Bronchial epithelial cell (primary cell): ENCODE data around the gene FARP1. TPM values are rescaled to one million over a fixed set of nuclear protein-coding genes. Genes with fewer than 3 reads are reported as not detected.

Experiments used
- DNase-seq: peaks from one replicate; pipeline ENCODE4 v3.0.0-alpha.2; 2010; ENCODE audit warnings: low read depth
- FAIRE-seq: peaks from 2 replicates; lab custom pipeline; 2011; peaks lifted over from hg19 to GRCh38; lab: Jason Lieb, UNC
- H3K27me3 ChIP-seq: 2 replicates; pipeline ENCODE4 v1.5.1; 2011; ENCODE audit warnings: low read length; ENCODE audit not compliant: control insufficient read depth, insufficient read depth
- H3K36me3 ChIP-seq: 2 replicates; pipeline ENCODE4 v1.5.1; 2011; ENCODE audit warnings: low read length; ENCODE audit not compliant: control insufficient read depth, insufficient read depth
- H3K4me3 ChIP-seq: 2 replicates; pipeline ENCODE4 v1.5.1; 2011; ENCODE audit warnings: mild to moderate bottlenecking, low read depth, low read length, control low read depth
- total RNA-seq: library from RNA; depleted of rRNA; stranded (reverse); fragments of >200 nt; gene quantifications from 2 replicates; pipeline ENCODE4 v1.2.1, GENCODE V29; 2014
- TF ChIP-seq, protein P1 (sequence below): IDR thresholded peaks from 2 replicates; pipeline ENCODE4 v1.5.1; 2011; ENCODE audit warnings: mild to moderate bottlenecking, moderate library complexity, low read length, control low read depth, inconsistent platforms; ENCODE audit not compliant: insufficient read depth, severe bottlenecking

The FARP1 gene
- total RNA-seq, 1 donor from 2014 or later, result 11.1 TPM

DNA sequence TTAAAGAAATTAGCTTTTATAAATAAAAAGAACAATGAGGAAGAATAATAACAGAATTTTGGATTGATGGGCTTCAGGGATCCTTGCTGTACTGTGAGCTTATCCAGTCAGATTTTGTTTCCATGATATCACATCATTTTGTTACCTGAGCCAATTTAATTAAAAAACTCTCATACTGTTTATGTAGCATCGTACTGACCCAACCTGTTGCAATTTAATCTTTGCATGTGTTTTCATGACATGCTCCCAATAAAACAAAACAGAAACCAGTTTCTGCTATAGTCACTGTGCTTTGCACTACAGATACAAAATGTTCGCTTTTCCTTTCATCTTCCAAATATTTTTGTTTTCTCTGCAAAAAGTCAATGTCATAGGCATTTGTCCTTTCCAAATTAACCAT, 143.9 kb downstream of the FARP1 start:
- DNase-seq (no peak), FAIRE-seq (no peak)
- no peak overlapping the region for H3K4me3 ChIP-seq
- H3K36me3 ChIP-seq, result no peaks in the 10 kb centered on the region
- TF ChIP-seq, protein P1, sequence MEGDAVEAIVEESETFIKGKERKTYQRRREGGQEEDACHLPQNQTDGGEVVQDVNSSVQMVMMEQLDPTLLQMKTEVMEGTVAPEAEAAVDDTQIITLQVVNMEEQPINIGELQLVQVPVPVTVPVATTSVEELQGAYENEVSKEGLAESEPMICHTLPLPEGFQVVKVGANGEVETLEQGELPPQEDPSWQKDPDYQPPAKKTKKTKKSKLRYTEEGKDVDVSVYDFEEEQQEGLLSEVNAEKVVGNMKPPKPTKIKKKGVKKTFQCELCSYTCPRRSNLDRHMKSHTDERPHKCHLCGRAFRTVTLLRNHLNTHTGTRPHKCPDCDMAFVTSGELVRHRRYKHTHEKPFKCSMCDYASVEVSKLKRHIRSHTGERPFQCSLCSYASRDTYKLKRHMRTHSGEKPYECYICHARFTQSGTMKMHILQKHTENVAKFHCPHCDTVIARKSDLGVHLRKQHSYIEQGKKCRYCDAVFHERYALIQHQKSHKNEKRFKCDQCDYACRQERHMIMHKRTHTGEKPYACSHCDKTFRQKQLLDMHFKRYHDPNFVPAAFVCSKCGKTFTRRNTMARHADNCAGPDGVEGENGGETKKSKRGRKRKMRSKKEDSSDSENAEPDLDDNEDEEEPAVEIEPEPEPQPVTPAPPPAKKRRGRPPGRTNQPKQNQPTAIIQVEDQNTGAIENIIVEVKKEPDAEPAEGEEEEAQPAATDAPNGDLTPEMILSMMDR, result no peak
- no peaks in the 10 kb centered on the region for H3K27me3 ChIP-seq

- Histone ChIP-seq H3K27me3 (no peaks in the 10 kb centered on the region), H3K36me3 (no peaks in the 10 kb centered on the region), H3K4me3 (no peak overlapping the region)
- DNase-seq (no peak), FAIRE-seq (no peak)
- TF ChIP-seq, protein P1, result no peak
Observed at GRCh38 chr13:98288211-98288610, 145.3 kb downstream of the FARP1 start.

DNA sequence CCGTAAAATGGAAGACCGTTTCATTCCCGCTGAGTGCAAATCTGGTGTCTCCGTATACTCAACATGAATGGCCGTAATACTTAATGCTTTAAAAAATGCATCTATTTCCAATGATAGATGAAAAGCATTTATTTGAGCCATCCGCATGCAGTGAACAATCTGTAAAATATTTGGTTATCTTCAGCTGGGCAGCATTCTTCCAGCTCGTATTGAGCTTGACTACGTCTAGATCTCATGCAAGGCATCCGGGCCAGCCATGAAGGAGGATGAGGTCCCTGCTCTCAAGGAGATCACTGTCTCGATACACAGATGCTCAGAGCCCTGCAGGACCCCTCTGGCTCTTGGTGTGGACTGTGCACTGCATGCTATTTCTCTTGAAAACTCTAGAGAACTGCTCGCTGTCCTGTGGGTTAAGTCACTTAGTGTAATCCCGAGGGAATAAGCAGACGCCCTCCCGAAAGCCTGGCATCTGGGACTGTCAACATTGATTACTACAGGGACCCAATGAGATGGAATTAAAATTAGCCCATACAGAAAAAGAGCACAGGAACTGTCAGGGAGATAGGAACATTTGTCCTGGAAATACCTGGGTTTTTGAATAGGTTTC, 146.5 kb downstream of the FARP1 start:
- FAIRE-seq (no peak), DNase-seq (no peak)

DNA sequence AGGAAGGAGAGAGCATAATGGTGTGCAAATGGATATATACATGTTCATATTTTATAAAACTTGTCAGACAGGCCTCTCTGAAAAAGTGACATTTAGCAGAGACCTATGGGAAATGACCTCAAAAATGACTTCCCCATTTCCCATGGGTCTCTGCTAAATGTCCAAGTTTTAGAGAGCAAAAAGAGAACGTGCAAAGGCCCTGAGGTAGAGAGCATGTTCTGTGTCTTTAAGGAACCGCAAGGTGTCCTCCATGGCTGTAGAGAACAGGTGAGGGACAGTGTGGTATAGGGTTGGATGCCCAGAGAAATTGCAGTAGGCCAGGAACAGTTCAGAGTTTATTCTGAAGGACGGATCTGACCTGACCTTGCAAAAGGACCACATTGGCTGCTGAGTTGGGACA, 147.4 kb downstream of the FARP1 start:
- Histone ChIP-seq H3K4me3 (no peak overlapping the region), H3K36me3 (no peaks in the 10 kb centered on the region), H3K27me3 (no peaks in the 10 kb centered on the region)
- peak; percentile 52 for FAIRE-seq
- TF ChIP-seq, protein P1, result no peak
- no peak for DNase-seq

More for the DNA sequence above, 146.5 kb downstream of the FARP1 start:
- no peaks in the 10 kb centered on the region for H3K36me3 ChIP-seq
- H3K27me3 ChIP-seq, result no peaks in the 10 kb centered on the region
- TF ChIP-seq, protein P1, result no peak
- no peak overlapping the region for H3K4me3 ChIP-seq

- TF ChIP-seq, protein P1, result no peak
- DNase-seq (no peak), FAIRE-seq (no peak)
Observed at GRCh38 chr13:98291658-98292057, 148.8 kb downstream of the FARP1 start.

DNA sequence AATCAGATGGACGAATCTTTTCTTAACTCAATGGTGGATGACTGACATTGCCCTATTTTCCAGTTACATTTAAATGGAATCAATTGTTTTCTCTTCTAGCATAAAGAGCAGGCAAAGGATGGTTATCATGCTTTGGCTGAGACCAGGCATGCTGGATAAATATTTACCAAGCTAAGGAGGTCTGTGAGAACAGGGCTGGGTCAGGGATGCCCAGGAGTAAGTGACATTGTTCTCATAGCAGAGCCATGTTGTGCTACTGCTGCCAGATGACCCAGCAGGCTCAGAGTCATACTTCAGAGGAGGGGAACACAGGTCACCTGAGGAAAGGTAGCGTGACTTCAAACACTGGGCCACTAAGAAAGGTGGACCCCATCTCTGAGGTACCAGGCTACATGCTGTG, 150.2 kb downstream of the FARP1 start:
- no peak overlapping the region for H3K4me3 ChIP-seq
- TF ChIP-seq, protein P1, result no peak
- no peak for DNase-seq
- no peak for FAIRE-seq
- H3K27me3 ChIP-seq, result no peaks in the 10 kb centered on the region
- no peaks in the 10 kb centered on the region for H3K36me3 ChIP-seq

More at GRCh38 chr13:98291658-98292057, 148.8 kb downstream of the FARP1 start:
- Histone ChIP-seq H3K36me3 (no peaks in the 10 kb centered on the region), H3K4me3 (no peak overlapping the region), H3K27me3 (no peaks in the 10 kb centered on the region)
